ENCODE measurements around the gene KDM3B.

Gene KDM3B

DNA sequence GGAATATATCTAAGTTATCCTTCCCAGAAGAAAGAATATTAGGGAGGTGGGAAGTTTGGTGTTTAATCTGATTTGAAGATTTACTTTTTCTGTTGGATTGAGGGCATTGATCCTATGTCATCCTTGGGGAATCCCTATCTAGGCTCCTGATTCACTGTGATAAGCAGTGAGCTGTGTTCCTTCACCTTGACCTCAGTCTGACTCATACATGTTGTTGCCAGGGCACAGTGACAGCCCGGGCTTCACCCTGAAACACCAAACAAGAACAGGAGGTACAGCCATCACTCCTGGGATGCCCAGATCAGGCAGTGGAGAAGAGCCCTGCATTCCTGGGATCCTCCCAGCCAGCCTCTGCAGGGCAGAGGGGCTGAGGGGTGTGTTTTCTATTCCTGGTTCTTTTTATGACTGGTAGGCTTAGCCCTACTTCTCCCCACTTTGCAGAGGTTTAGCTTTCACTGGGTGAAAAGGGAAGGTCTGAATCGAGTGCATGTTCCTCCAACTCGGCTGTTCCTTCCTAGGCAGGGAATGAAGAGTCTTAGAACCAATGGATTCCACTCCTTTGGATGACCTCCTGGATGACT lies 17.5 kb upstream of the KDM3B start:
- Histone ChIP-seq H3K4me1 (ENCODE audit: control insufficient read depth in 1 of 2, insufficient read depth in 2 of 2, low read length in 2 of 2) (peaks cover 22 to 31% of the 10 kb centered on the region in 2 donors), H3K9ac (ENCODE audit: low read depth in 1 of 2, low read length in 2 of 2) (no peak overlapping the region), H3K4me3 (ENCODE audit: low read depth in 1 of 2, low read length in 2 of 2) (no peak overlapping the region), H3K27me3 (ENCODE audit: control insufficient read depth in 1 of 2, insufficient read depth in 2 of 2, low read length in 2 of 2) (no peaks in the 10 kb centered on the region), H3K27ac (ENCODE audit: low read depth, low read length) (no peak overlapping the region), H3K9me3 (ENCODE audit: control insufficient read depth in 1 of 2, low read length in 2 of 2) (no peaks in the 10 kb centered on the region), H3K36me3 (ENCODE audit: control insufficient read depth in 1 of 2, insufficient read depth in 2 of 2, low read length in 2 of 2) (no peaks in the 10 kb centered on the region)

DNA sequence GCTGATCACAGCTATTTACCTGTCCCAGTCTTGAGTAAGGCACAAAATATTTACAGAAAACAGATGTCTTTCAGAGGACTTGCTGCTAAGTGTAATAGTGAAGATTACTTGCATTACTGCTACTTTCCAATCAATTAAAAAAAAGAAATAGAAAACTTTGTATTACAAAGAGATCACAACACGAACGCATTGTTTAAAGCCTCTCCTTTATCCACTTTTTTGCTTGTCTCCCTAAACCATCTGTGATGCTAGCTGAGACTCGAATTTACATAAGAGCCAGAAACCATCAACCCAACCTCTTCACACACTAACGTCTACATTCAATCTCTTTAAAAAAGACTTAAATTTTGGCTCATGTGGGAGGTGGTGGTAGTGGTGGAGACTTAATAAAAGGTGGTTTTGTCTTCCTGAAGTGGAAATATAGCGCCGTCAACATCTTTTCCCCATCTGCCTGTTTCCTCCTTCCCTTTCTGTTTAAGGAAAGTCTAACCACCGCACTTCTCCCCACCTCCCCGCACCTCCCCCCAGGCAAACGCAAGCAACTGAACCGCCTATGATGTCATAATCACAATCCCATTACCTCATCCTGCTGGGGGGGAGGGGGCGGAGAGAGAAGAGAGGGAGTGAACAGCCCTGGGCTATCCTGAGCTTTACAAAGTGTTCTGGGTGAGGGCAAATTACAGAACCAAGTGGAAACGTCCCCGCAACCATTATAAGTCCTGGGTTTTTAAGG lies 15.4 kb upstream of the KDM3B start:
- peaks cover 22 to 23% of the 10 kb centered on the region in 2 donors for H3K4me1 ChIP-seq (ENCODE audit: control insufficient read depth in 1 of 2, insufficient read depth in 2 of 2, low read length in 2 of 2)

DNA sequence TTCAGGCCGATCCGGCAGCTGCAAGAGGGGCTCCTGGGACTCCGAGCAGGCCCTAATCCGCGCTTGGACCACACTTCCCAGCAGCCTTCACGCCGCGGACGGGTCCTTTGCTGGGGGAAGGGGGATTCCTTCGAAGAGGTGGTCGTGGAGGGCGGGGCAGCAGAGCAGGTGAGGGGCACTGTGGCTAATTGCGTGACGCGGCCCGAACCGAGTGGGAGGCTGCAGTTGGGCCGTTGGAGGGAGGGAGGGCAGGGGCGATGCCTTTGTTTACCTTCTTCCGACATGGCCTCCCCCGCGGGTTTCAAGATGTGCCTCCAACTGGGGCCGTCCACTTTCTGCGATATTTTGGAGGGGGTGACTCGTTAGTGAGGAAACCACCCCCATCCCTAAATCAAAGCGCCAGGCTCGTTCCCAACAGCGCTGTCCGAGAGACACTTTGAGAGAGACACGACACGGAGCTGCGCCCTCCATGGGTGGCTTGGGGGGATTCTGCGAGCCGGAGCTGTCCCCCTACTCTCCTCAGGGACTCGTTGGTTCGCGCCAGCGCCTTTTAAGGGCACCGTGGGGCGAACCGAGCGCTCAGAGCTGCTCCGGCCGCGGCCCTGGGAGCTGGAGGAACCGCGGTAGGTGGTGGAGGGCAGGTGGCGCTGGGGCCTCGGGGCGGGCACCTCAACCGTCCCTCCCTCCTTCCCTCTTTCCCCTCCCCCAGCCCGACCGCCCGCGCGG lies 14.6 kb upstream of the KDM3B start, which contains the start of gene FAM53C:
TSS of gene FAM53C (plus strand) at position 582 of the 726 bp plus-strand sequence. CDS start 3,070 bp downstream, outside the sequence.
- Histone ChIP-seq H3K9ac (ENCODE audit: low read depth in 1 of 2, low read length in 2 of 2) (peak within 1 kb of the TSS; percentile 82 to 83), H3K4me1 (ENCODE audit: control insufficient read depth in 1 of 2, insufficient read depth in 2 of 2, low read length in 2 of 2) (peaks cover 16 to 23% of the 10 kb centered on the region in 2 donors), H3K9me3 (ENCODE audit: control insufficient read depth in 1 of 2, low read length in 2 of 2) (no peaks in the 10 kb centered on the region), H3K27me3 (ENCODE audit: control insufficient read depth in 1 of 2, insufficient read depth in 2 of 2, low read length in 2 of 2) (no peaks in the 10 kb centered on the region), H3K4me3 (ENCODE audit: low read depth in 1 of 2, low read length in 2 of 2) (peak within 1 kb of the TSS; percentile 86 to 88), H3K36me3 (ENCODE audit: control insufficient read depth in 1 of 2, insufficient read depth in 2 of 2, low read length in 2 of 2) (peaks cover 5 to 9% of the 10 kb centered on the region in 2 donors), H3K27ac (ENCODE audit: low read depth, low read length) (peak within 1 kb of the TSS; percentile 92)

More for the DNA sequence above, 15.4 kb upstream of the KDM3B start:
- peak overlapping the region; percentile 76 to 83 for H3K9ac ChIP-seq (ENCODE audit: low read depth in 1 of 2, low read length in 2 of 2)
- peaks cover 5 to 9% of the 10 kb centered on the region in 2 donors for H3K36me3 ChIP-seq (ENCODE audit: control insufficient read depth in 1 of 2, insufficient read depth in 2 of 2, low read length in 2 of 2)
- H3K9me3 ChIP-seq (ENCODE audit: control insufficient read depth in 1 of 2, low read length in 2 of 2) = no peaks in the 10 kb centered on the region
- H3K27me3 ChIP-seq (ENCODE audit: control insufficient read depth in 1 of 2, insufficient read depth in 2 of 2, low read length in 2 of 2) = no peaks in the 10 kb centered on the region
- H3K4me3 ChIP-seq (ENCODE audit: low read depth in 1 of 2, low read length in 2 of 2) = peak overlapping the region; percentile 86 to 88
- peak overlapping the region; percentile 92 for H3K27ac ChIP-seq (ENCODE audit: low read depth, low read length)

DNA sequence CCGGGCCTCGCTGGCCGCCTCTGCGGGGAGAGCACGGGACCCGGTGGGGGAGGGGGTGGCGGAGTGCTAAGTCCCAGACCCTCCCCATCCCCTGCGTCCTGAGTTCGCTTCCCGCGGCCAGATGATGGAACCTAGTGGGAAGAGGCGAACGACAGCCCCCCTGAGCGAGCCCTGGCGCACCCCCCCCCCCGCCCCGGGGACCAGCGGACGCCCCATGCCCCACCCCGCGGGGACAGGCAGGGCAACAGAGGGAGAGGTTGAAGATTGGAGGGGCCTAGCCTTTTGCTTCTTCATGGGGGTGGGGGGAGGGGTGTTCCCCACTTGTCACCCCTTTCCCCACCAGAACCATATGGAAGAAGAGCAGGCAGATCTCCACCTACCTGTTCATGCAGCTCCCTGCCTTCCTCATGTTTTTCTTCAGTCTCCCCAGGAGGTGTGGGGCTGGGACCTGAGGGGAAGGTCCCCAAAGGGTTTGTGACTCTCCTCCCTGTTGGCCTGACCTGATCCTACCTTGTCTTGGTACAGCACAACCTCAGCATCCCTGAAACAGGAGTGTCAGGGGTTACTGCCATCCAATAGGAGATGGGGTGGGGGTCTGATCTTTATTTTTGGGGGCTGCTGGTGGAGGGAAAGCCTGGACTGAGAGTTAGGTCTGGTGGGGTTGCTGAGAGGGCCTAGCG lies 13.9 kb upstream of the KDM3B start:
- Histone ChIP-seq H3K36me3 (ENCODE audit: control insufficient read depth in 1 of 2, insufficient read depth in 2 of 2, low read length in 2 of 2) (peaks cover 7 to 11% of the 10 kb centered on the region in 2 donors), H3K27me3 (ENCODE audit: control insufficient read depth in 1 of 2, insufficient read depth in 2 of 2, low read length in 2 of 2) (no peaks in the 10 kb centered on the region), H3K9ac (ENCODE audit: low read depth in 1 of 2, low read length in 2 of 2) (peak overlapping the region; percentile 82 to 83), H3K4me3 (ENCODE audit: low read depth in 1 of 2, low read length in 2 of 2) (peak overlapping the region; percentile 86 to 88), H3K9me3 (ENCODE audit: control insufficient read depth in 1 of 2, low read length in 2 of 2) (no peaks in the 10 kb centered on the region), H3K27ac (ENCODE audit: low read depth, low read length) (peak overlapping the region; percentile 92), H3K4me1 (ENCODE audit: control insufficient read depth in 1 of 2, insufficient read depth in 2 of 2, low read length in 2 of 2) (peaks cover 16 to 23% of the 10 kb centered on the region in 2 donors)

DNA sequence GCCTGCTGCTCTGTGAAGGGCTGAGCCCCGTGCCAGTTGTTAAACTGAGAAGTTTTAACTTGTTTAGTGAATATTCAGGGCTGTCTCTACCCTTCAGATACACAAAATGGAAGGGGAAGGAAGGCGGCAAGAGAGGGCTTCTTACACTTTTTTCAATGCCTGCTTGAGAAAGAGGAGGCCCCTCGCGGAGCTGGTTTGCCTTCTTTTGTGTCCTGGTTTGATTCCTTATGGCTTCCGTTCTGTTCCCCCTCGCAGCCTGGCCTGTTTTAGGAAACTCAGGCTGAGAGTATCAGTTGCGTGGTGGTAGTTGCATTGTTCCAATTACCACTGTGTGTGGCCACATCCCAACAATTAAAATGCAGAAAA lies 13.4 kb upstream of the KDM3B start:
- Histone ChIP-seq H3K4me3 (ENCODE audit: low read depth in 1 of 2, low read length in 2 of 2) (peak overlapping the region; percentile 86 to 88), H3K9me3 (ENCODE audit: control insufficient read depth in 1 of 2, low read length in 2 of 2) (no peaks in the 10 kb centered on the region), H3K27me3 (ENCODE audit: control insufficient read depth in 1 of 2, insufficient read depth in 2 of 2, low read length in 2 of 2) (no peaks in the 10 kb centered on the region), H3K27ac (ENCODE audit: low read depth, low read length) (no peak overlapping the region), H3K4me1 (ENCODE audit: control insufficient read depth in 1 of 2, insufficient read depth in 2 of 2, low read length in 2 of 2) (peaks cover 16 to 23% of the 10 kb centered on the region in 2 donors), H3K36me3 (ENCODE audit: control insufficient read depth in 1 of 2, insufficient read depth in 2 of 2, low read length in 2 of 2) (peaks cover 10 to 16% of the 10 kb centered on the region in 2 donors), H3K9ac (ENCODE audit: low read depth in 1 of 2, low read length in 2 of 2) (peak overlapping the region; percentile 82 to 83)

DNA sequence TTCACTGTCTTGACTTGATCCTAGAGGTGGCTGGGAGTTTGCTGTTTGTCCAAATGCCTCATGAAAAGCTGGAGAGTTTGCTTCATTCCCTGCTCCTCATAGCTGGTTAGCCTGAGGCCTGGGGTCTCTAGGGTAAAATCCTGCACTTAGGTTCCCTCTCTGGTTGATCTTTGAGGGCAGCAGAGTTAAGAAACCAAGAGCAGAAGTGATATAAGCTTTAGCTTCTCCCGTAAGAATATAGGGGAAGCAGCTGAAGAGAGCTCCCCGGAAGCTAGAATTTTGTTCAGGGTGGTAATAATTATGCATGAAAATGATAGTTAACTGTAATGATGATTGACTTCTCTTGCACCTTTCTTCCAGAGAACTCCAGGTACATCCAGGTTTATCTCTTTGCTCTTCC lies 13.0 kb upstream of the KDM3B start:
- H3K27ac ChIP-seq (ENCODE audit: low read depth, low read length) = no peak overlapping the region
- H3K9ac ChIP-seq (ENCODE audit: low read depth in 1 of 2, low read length in 2 of 2) = peak overlapping the region; percentile 82 to 83
- peak overlapping the region; percentile 86 to 88 for H3K4me3 ChIP-seq (ENCODE audit: low read depth in 1 of 2, low read length in 2 of 2)
- no peaks in the 10 kb centered on the region for H3K27me3 ChIP-seq (ENCODE audit: control insufficient read depth in 1 of 2, insufficient read depth in 2 of 2, low read length in 2 of 2)
- H3K9me3 ChIP-seq (ENCODE audit: control insufficient read depth in 1 of 2, low read length in 2 of 2) = no peaks in the 10 kb centered on the region
- peaks cover 10 to 20% of the 10 kb centered on the region in 2 donors for H3K36me3 ChIP-seq (ENCODE audit: control insufficient read depth in 1 of 2, insufficient read depth in 2 of 2, low read length in 2 of 2)
- peaks cover 16 to 23% of the 10 kb centered on the region in 2 donors for H3K4me1 ChIP-seq (ENCODE audit: control insufficient read depth in 1 of 2, insufficient read depth in 2 of 2, low read length in 2 of 2)

DNA sequence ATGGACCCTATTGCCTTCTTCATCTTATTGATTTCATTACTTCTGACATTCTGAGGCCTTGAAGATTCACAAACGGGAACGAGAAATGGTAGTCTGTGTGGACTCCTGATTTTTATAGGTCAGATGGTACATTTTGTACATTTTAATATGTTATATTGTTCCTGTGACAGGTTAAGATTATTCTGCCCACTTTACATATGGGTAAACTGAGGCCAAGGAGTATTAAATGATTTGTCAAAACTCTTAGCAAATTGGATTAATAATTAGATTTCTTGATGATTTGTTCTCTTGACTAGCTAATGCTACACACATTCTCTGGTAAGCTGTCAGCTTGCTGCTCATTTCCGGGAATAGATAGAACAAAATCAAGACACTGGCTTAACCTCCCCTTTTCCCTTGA lies 12.5 kb upstream of the KDM3B start:
- H3K4me3 ChIP-seq (ENCODE audit: low read depth in 1 of 2, low read length in 2 of 2) = no peak overlapping the region
- peak overlapping the region in 1 of 2 donors; percentile 83 for H3K9ac ChIP-seq (ENCODE audit: low read depth in 1 of 2, low read length in 2 of 2)
- H3K27ac ChIP-seq (ENCODE audit: low read depth, low read length) = no peak overlapping the region
- H3K4me1 ChIP-seq (ENCODE audit: control insufficient read depth in 1 of 2, insufficient read depth in 2 of 2, low read length in 2 of 2) = peaks cover 16 to 23% of the 10 kb centered on the region in 2 donors
- peaks cover 10 to 26% of the 10 kb centered on the region in 2 donors for H3K36me3 ChIP-seq (ENCODE audit: control insufficient read depth in 1 of 2, insufficient read depth in 2 of 2, low read length in 2 of 2)
- H3K9me3 ChIP-seq (ENCODE audit: control insufficient read depth in 1 of 2, low read length in 2 of 2) = no peaks in the 10 kb centered on the region
- no peaks in the 10 kb centered on the region for H3K27me3 ChIP-seq (ENCODE audit: control insufficient read depth in 1 of 2, insufficient read depth in 2 of 2, low read length in 2 of 2)

DNA sequence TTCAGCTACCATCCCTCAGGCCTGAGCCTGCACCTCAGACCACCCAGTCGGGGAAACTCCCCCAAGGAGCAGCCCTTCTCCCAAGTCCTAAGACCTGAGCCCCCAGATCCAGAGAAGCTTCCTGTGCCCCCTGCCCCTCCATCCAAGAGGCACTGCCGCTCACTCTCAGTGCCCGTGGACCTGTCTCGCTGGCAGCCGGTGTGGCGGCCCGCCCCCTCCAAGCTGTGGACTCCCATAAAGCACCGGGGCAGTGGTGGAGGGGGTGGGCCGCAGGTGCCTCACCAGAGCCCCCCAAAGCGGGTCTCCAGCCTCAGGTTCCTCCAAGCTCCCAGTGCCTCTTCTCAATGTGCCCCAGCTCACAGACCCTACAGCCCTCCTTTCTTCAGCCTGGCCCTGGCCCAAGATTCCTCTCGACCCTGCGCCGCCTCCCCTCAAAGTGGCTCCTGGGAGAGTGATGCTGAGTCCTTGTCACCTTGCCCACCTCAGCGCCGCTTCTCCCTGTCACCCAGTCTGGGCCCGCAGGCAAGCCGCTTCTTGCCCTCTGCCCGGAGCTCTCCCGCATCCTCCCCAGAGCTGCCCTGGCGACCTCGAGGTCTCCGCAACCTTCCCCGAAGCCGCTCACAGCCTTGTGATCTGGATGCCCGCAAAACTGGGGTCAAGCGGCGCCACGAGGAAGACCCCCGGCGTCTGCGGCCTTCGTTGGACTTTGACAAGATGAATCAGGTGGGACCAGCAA lies 7.4 kb upstream of the KDM3B start:
- H3K4me1 ChIP-seq (ENCODE audit: control insufficient read depth in 1 of 2, insufficient read depth in 2 of 2, low read length in 2 of 2) = peaks cover 0 to 8% of the 10 kb centered on the region in 2 donors
- H3K36me3 ChIP-seq (ENCODE audit: control insufficient read depth in 1 of 2, insufficient read depth in 2 of 2, low read length in 2 of 2) = peaks cover 32 to 63% of the 10 kb centered on the region in 2 donors

DNA sequence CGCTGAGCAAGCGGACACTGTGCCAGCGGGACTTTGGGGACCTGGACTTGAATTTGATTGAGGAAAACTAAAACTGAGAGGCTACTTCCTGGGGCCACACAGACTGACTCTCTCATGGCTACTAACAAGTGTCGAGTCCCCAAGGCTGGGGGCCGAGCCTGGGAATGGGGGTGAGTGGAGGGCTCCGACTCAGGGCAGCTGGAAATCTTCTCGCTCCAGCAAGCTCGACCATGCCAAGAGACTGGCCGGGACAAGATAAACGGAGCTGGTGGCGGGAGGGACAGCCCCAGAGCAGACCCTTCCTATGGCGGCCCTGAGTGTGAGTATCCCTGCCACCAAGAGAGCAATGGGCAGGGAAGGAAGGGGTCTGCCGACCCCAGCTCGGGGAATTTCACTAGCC lies 5.6 kb upstream of the KDM3B start:
- H3K4me3 ChIP-seq (ENCODE audit: low read depth in 1 of 2, low read length in 2 of 2) = no peak overlapping the region
- H3K4me1 ChIP-seq (ENCODE audit: control insufficient read depth in 1 of 2, insufficient read depth in 2 of 2, low read length in 2 of 2) = no peaks in the 10 kb centered on the region
- H3K9ac ChIP-seq (ENCODE audit: low read depth in 1 of 2, low read length in 2 of 2) = no peak overlapping the region
- no peaks in the 10 kb centered on the region for H3K27me3 ChIP-seq (ENCODE audit: control insufficient read depth in 1 of 2, insufficient read depth in 2 of 2, low read length in 2 of 2)
- peaks cover 0 to 1% of the 10 kb centered on the region in 2 donors for H3K9me3 ChIP-seq (ENCODE audit: control insufficient read depth in 1 of 2, low read length in 2 of 2)
- peaks cover 28 to 55% of the 10 kb centered on the region in 2 donors for H3K36me3 ChIP-seq (ENCODE audit: control insufficient read depth in 1 of 2, insufficient read depth in 2 of 2, low read length in 2 of 2)
- no peak overlapping the region for H3K27ac ChIP-seq (ENCODE audit: low read depth, low read length)

More for the DNA sequence above, 7.4 kb upstream of the KDM3B start:
- H3K9ac ChIP-seq (ENCODE audit: low read depth in 1 of 2, low read length in 2 of 2) = no peak overlapping the region
- no peak overlapping the region for H3K4me3 ChIP-seq (ENCODE audit: low read depth in 1 of 2, low read length in 2 of 2)
- H3K27me3 ChIP-seq (ENCODE audit: control insufficient read depth in 1 of 2, insufficient read depth in 2 of 2, low read length in 2 of 2) = no peaks in the 10 kb centered on the region
- no peaks in the 10 kb centered on the region for H3K9me3 ChIP-seq (ENCODE audit: control insufficient read depth in 1 of 2, low read length in 2 of 2)
- no peak overlapping the region for H3K27ac ChIP-seq (ENCODE audit: low read depth, low read length)
